HG03066 (cell line): ENCODE results near the gene NEUROD4.
"Not testable (repeated sequence)": the region's sequence is repeated elsewhere in the genome, so short reads cannot be mapped to it uniquely, and the experiment has no call there.

Experiments
- ATAC-seq: cut with Tn5 transposase; IDR thresholded peaks from one replicate; pipeline ENCODE4 v1.9.1; 2021; ENCODE audit warnings: low read depth; ENCODE audit not compliant: unreplicated experiment

Gene NEUROD4

GRCh38 chr12:55019784-55020183 is at the start of gene NEUROD4:
NEUROD4 (plus strand) TSS chr12:55019974; CDS start chr12:55026440, 6,466 bp downstream.
- ATAC-seq: no peak

- ATAC-seq: no peak
These were observed 49.0 kb upstream of the NEUROD4 start for GRCh38 chr12:54970741-54971140.

DNA sequence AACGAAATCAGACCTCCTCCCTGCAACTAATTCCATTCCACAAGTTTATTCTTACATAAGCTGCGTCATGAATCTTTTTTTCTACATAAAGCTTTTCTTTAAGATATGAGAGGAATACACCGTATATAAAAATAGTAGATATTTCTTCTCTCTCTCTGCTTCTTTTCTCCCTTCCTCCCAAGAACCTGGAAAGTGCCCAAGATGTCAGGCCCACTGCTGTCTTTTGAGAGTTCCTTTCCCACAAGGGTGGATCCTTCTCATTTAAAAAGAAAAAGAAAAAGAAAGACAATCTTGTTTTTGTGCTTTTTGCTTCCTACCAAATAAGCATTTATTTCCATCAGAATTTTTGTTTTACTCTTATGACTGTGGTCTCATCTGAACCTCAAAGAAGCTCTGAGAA is 46.2 kb upstream of the NEUROD4 start:
- no peak for ATAC-seq

DNA sequence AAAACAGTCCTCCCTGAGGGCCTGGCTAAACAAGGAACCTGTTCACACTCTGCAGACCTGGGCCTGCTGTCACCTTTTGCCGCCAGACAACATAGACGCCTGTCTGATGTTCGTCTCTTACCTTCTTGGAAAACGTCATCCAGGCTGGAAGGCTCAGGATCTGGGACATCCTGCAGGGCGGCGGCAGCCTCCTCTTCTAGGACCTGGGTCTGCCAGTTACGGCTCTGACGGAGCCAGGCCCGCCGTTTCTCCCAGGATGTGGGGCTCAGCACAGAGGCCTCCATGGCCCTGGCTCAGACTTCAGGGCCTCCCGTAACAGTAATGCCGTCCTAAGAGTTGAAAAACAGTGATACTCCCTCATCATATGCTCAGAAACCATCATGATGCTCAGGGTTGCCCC is 45.5 kb upstream of the NEUROD4 start:
- ATAC-seq: no peak

GRCh38 chr12:54975272-54975671 is 44.5 kb upstream of the NEUROD4 start:
- ATAC-seq: no peak

DNA sequence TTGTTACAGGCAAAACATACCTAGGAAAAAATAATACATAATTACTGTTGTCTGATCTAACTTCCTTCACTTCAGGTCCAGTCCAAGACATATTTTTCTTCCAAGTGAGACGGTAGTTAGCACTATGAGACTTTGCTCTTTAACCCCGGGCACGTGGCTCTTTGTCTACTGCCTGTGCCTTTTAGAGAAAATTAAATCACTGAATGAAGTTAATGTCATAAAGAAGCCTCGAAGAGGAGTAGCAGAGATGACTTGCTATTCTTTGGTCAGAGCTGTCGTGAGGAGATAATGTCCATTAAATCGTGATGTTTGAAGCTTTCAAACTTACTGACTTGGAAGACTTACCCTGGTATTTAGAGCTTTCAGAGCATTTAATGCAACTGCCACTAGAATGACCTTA is 43.9 kb upstream of the NEUROD4 start:
- ATAC-seq: no peak

GRCh38 chr12:54977155-54977554 is 42.6 kb upstream of the NEUROD4 start:
- no peak for ATAC-seq

- no peak for ATAC-seq
These were observed 41.9 kb upstream of the NEUROD4 start for GRCh38 chr12:54977857-54978256.

DNA sequence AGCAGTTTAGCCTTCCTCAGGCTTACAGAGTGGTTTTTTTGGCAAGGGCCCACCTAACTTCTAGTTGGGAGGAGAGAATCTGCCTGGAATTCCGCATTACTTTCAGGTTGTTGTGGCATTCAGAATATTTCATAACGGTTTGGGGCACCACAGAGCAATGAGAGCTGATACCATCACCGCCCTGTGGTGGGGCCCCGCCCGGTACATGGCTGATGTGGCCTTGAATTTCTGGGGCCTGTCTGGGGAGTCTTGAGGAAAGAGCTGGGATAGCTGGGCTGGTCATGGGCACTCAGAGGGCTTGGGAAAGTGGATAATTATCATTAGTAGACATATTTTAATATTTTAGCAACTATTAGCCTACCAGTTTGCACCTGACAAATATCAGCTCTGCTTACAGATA is 39.4 kb upstream of the NEUROD4 start:
- no peak for ATAC-seq

GRCh38 chr12:54981796-54982195 is 38.0 kb upstream of the NEUROD4 start:
- no peak for ATAC-seq

DNA sequence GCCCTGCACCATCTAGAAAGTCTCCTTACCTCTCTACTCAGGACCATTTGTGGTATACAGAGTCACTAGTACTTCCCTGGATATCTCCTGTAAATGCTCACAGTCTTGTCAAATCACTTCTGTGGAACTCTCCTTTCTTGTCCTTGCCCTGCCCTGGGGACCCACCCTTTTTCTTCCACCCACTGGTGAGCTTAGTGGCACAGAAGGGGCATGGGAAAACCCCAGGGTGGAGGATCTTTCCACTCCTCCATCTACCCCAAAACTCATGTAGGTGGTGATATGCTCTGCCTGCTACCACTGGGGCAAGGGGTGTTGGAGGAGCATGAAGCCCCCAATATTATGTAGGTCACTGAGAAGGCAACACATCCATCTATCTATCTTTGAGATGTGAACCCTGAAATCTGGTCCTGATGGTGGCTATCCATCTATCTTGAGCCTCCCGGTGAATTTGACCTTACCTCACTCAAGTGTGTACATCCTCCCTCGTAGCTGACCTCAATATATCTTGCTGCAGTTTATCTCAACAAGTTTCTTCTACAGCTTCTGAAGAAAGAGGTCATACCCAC is 36.2 kb upstream of the NEUROD4 start:
- ATAC-seq: no peak

GRCh38 chr12:54984658-54985376 is 35.0 kb upstream of the NEUROD4 start, which contains the start of gene TESPA1:
TESPA1 (minus strand) TSS chr12:54984762; CDS start chr12:54974562, 10,200 bp downstream.
- ATAC-seq: peak; percentile 95

DNA sequence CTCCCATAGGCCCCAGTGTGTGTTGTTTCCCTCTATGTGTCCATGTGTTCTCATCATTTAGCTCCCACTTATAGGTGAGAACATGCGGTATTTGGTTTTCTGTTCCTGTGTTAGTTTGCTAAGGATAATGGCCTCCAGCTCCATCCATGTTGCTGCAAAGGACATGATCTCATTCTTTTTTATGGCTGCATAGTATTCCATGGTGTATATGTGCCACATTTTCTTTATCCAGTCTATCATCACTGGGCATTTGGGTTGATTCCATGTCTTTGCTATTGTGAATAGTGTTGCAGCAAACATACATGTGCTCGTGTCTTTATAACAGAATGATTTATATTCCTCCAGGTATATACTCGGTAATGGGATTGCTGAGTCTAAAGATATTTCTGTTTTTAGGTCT is 33.0 kb upstream of the NEUROD4 start:
- ATAC-seq: not testable (repeated sequence)

DNA sequence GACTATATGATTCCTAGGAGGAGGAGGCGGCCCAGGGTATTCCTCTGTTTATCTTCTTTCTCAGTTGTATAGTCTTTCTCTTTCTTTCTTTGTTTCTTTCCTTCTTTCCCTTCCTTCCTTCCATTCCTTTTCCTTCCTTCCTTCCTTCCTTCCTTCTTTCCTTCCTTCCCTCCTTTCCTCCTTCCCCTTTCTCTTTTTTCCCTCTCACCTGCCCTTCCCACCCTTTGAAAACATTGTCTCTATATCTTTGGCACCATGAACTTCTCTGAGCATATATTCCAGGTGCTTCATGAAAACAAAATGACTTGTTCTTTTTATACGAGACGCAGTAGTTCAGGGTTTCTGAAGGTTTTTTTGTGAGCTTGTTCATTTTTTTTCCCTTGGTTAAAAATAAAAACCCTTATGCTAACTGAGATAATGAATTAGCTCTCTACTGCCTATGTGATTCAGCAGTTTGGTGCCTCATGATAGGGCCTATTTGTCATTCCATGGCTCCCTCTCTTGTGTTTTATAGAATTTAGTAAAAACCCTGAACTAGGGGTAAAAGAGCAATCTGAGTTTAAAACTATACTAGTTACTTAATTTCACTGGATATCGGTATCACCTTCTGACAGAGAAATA is 32.1 kb upstream of the NEUROD4 start:
- no peak for ATAC-seq

DNA sequence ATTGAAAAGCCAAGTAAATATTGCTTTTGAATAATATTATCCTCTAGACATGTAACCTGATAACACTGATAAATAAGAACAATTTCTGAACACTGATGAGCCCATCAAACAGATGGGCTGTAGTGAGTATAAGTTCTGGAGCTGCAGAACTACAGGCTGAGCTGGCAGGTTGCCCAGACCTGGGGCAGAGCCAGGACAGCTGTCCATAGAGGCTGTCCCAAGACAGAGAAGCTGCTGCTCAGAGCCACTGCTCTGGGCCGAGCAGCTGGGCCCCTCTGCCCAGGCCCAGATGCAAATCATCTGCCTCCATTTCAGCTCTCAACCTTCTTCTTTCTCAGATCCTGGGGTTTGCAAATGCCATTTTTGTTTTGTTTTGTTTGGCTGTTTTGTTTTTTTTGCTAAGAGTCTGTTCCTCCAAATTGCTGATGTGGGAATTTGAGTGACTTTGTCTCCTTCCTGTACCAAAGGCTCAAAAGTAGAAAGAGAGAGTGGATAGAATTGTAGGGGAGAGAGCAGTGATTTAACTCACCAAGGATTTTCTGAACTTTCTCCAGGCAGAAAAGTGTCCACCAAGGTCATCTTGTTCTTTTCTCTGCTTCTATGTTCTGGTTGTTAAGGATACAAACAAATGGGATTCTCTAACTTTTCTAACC is 31.2 kb upstream of the NEUROD4 start:
- ATAC-seq: no peak

- no peak for ATAC-seq
These were observed 29.9 kb upstream of the NEUROD4 start for GRCh38 chr12:54989829-54990228.

GRCh38 chr12:54991161-54991990 is 28.4 kb upstream of the NEUROD4 start:
- peak; percentile 69 for ATAC-seq

GRCh38 chr12:54991991-54992375 is 27.8 kb upstream of the NEUROD4 start:
- ATAC-seq: peak; percentile 37

- no peak for ATAC-seq
These were observed 26.5 kb upstream of the NEUROD4 start for GRCh38 chr12:54993181-54993835.

- ATAC-seq: no peak
These were observed 23.6 kb upstream of the NEUROD4 start for GRCh38 chr12:54996205-54996604.
